ENCODE results near the gene ANAPC7.
"Not testable (repeated sequence)": the region's sequence is repeated elsewhere in the genome, so short reads cannot be mapped to it uniquely, and the experiment has no call there.

ANAPC7 gene

DNA sequence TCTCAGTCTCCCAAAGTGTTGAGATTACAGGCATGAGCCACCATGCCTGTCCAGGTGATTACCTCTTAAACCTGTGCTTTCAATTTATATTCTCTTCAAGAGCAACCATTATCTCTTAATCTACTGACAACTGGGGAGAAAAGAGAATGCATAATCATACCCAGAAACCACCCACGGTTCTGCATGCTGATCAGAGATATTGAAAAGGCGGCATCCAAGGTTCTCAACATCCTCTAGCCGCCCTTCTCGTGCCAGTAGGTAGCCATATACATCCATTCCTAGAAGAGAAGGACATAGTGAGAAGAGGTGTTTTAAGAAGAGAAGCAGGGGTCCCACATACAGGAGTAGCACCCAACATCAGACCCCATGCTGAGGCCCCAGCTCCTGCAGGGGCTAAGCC is 20.8 kb downstream of the ANAPC7 start:
- H3K36me3 ChIP-seq (ENCODE audit: control insufficient read depth in 1 of 2, insufficient read depth in 2 of 2, low read length in 2 of 2), result peaks cover 37 to 64% of the 10 kb centered on the region in 2 experiments
- H3K9me3 ChIP-seq (ENCODE audit: insufficient read depth, low read depth, low read length), result no peaks in the 10 kb centered on the region
- H2BK12ac ChIP-seq (ENCODE audit: low read length), result no peak overlapping the region
- no peaks in the 10 kb centered on the region for H3K79me2 ChIP-seq (ENCODE audit: control insufficient read depth, insufficient read depth, low read length, poor library complexity)
- no peak overlapping the region for H3K9ac ChIP-seq (ENCODE audit: low read length)
- H3K79me1 ChIP-seq (ENCODE audit: low read length), result no peaks in the 10 kb centered on the region
- WGBS (ENCODE audit: extremely low coverage, insufficient coverage, insufficient read length), result no CpG with 5 or more reads among the region's 4 CpGs
- no peak overlapping the region for H3K27ac ChIP-seq (ENCODE audit: low read depth, low read length)
- H3K14ac ChIP-seq (ENCODE audit: low read length), result no peak overlapping the region
- H2AFZ ChIP-seq (ENCODE audit: insufficient read depth, low read length, poor library complexity), result no peak overlapping the region
- H2BK5ac ChIP-seq (ENCODE audit: low read depth, low read length, poor library complexity), result no peak overlapping the region
- no peak overlapping the region for H2AK5ac ChIP-seq (ENCODE audit: low read length)
- H3K18ac ChIP-seq (ENCODE audit: low read length), result no peak overlapping the region
- no peaks in the 10 kb centered on the region for H3K4me1 ChIP-seq (ENCODE audit: control insufficient read depth in 1 of 2, insufficient read depth in 2 of 2, low read length in 2 of 2)
- H3K23ac ChIP-seq (ENCODE audit: low read length), result no peak overlapping the region
- no peaks in the 10 kb centered on the region for H3K27me3 ChIP-seq (ENCODE audit: insufficient read depth, low read length)
- H4K8ac ChIP-seq (ENCODE audit: low read depth, low read length), result no peak overlapping the region
- no peak overlapping the region for H3K4ac ChIP-seq (ENCODE audit: low read depth, low read length)
- H2BK120ac ChIP-seq (ENCODE audit: insufficient read depth, low read length, poor library complexity), result no peak overlapping the region
- DNase-seq, result no peak
- H4K91ac ChIP-seq (ENCODE audit: low read depth, low read length), result no peak overlapping the region
- H4K12ac ChIP-seq (ENCODE audit: low read depth, low read length), result no peak overlapping the region
- H3K4me2 ChIP-seq (ENCODE audit: low read length), result no peak overlapping the region
- H3K4me3 ChIP-seq (ENCODE audit: low read depth, low read length), result no peak overlapping the region

DNA sequence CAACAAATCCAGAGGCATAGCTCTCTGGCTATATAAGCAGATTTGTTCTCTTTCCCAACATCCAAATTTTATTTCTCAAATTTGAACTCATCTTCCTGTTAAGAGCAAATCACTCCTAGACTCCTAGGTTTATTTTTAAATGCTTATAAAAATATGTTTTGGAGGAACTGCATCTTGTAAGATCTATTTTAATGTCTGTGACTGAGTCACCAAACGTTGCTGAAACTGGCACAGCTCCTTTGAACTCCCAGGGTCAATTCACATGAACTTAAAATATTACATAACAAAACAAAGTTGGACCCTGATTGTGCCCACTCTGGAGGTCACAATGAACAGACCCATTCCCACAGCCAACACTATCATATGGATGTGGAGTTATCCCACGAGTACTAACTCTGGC is 23.9 kb downstream of the ANAPC7 start:
- Histone ChIP-seq H3K4ac (ENCODE audit: low read depth, low read length) (no peak overlapping the region), H2BK12ac (ENCODE audit: low read length) (no peak overlapping the region), H3K27me3 (ENCODE audit: insufficient read depth, low read length) (no peaks in the 10 kb centered on the region), H4K12ac (ENCODE audit: low read depth, low read length) (no peak overlapping the region), H3K9ac (ENCODE audit: low read length) (no peak overlapping the region), H4K91ac (ENCODE audit: low read depth, low read length) (no peak overlapping the region), H3K23ac (ENCODE audit: low read length) (no peak overlapping the region), H2AK5ac (ENCODE audit: low read length) (no peak overlapping the region), H3K4me3 (ENCODE audit: low read depth, low read length) (no peak overlapping the region), H3K27ac (ENCODE audit: low read depth, low read length) (no peak overlapping the region), H3K36me3 (ENCODE audit: control insufficient read depth in 1 of 2, insufficient read depth in 2 of 2, low read length in 2 of 2) (peaks cover 35 to 64% of the 10 kb centered on the region in 2 experiments), H2BK120ac (ENCODE audit: insufficient read depth, low read length, poor library complexity) (no peak overlapping the region), H3K4me1 (ENCODE audit: control insufficient read depth in 1 of 2, insufficient read depth in 2 of 2, low read length in 2 of 2) (no peaks in the 10 kb centered on the region), H4K8ac (ENCODE audit: low read depth, low read length) (no peak overlapping the region), H3K79me1 (ENCODE audit: low read length) (no peaks in the 10 kb centered on the region), H2BK5ac (ENCODE audit: low read depth, low read length, poor library complexity) (no peak overlapping the region), H3K4me2 (ENCODE audit: low read length) (no peak overlapping the region), H3K9me3 (ENCODE audit: insufficient read depth, low read depth, low read length) (no peaks in the 10 kb centered on the region), H3K18ac (ENCODE audit: low read length) (no peak overlapping the region), H2AFZ (ENCODE audit: insufficient read depth, low read length, poor library complexity) (no peak overlapping the region), H3K79me2 (ENCODE audit: control insufficient read depth, insufficient read depth, low read length, poor library complexity) (no peaks in the 10 kb centered on the region), H3K14ac (ENCODE audit: low read length) (no peak overlapping the region)
- no peak for DNase-seq
- no CpG with 5 or more reads among the region's 2 CpGs for WGBS (ENCODE audit: extremely low coverage, insufficient coverage, insufficient read length)

DNA sequence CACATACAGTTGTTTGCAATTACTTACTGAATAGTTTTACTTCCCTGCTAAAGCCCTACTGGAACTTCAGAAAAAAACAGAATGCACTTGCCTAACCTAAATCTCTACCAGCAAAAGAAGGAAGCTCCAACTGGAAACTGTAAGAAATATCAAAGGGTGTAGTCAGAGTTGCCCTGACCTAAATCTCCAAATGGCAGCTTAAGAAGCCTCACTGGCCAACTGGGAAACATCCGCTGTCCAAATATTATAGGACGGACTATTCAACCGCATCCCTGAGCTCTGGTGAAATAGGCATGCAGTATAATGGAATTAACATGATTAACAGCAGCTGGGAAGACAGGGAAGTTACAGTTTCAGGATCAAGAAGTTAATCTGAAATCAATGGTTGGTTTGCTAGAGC is 24.3 kb downstream of the ANAPC7 start:
- no peaks in the 10 kb centered on the region for H3K79me1 ChIP-seq (ENCODE audit: low read length)
- H3K18ac ChIP-seq (ENCODE audit: low read length), result no peak overlapping the region

DNA sequence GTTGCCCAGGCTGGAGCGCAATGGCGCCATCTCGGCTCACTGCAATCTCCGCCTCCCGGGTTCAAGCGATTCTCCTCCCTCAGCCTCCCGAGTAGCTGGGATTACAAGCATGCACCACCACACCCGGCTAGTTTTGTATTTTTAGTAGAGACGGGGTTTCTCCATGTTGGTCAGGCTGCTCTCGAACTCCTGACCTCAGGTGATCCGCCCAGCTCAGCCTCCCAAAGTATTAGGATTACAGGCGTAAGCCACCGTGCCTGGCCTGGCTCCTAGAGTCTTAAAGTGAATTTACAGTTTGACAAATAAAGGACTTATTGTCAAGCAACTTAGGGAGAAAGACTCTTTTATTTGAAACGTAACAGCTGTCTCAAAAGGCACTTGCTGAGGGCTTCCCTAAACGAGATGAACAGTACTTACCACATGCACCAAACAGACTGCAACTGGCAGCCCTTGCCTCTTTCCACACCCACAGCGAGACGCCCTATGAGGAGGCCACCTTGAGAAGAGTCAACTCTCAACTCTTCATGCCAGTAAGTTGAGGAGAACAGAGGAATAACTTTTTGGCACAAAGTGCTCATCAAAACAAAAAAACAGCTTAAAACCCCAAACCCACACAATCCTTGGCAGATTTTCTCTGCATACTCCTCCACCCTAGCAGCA is 25.2 kb downstream of the ANAPC7 start:
- not testable (repeated sequence) for H3K4me3 ChIP-seq (ENCODE audit: low read depth, low read length); H2AFZ ChIP-seq (ENCODE audit: insufficient read depth, low read length, poor library complexity); H3K4ac ChIP-seq (ENCODE audit: low read depth, low read length); H4K91ac ChIP-seq (ENCODE audit: low read depth, low read length); H2BK120ac ChIP-seq (ENCODE audit: insufficient read depth, low read length, poor library complexity); H3K4me1 ChIP-seq (ENCODE audit: control insufficient read depth in 1 of 2, insufficient read depth in 2 of 2, low read length in 2 of 2); H3K14ac ChIP-seq (ENCODE audit: low read length); H3K79me1 ChIP-seq (ENCODE audit: low read length); H3K27ac ChIP-seq (ENCODE audit: low read depth, low read length); H3K9ac ChIP-seq (ENCODE audit: low read length); H3K79me2 ChIP-seq (ENCODE audit: control insufficient read depth, insufficient read depth, low read length, poor library complexity); H2BK12ac ChIP-seq (ENCODE audit: low read length); H3K9me3 ChIP-seq (ENCODE audit: insufficient read depth, low read depth, low read length); H3K18ac ChIP-seq (ENCODE audit: low read length); DNase-seq; H3K23ac ChIP-seq (ENCODE audit: low read length); H4K8ac ChIP-seq (ENCODE audit: low read depth, low read length); H4K12ac ChIP-seq (ENCODE audit: low read depth, low read length); H3K4me2 ChIP-seq (ENCODE audit: low read length); H2BK5ac ChIP-seq (ENCODE audit: low read depth, low read length, poor library complexity); H2AK5ac ChIP-seq (ENCODE audit: low read length); H3K27me3 ChIP-seq (ENCODE audit: insufficient read depth, low read length)
- no CpG with 5 or more reads among the region's 17 CpGs for WGBS (ENCODE audit: extremely low coverage, insufficient coverage, insufficient read length)
- H3K36me3 ChIP-seq (ENCODE audit: control insufficient read depth in 1 of 2, insufficient read depth in 2 of 2, low read length in 2 of 2), result peaks cover 38 to 68% of the 10 kb centered on the region in 2 experiments

More for the DNA sequence above, 24.3 kb downstream of the ANAPC7 start:
- Histone ChIP-seq H3K27ac (ENCODE audit: low read depth, low read length) (no peak overlapping the region), H2AFZ (ENCODE audit: insufficient read depth, low read length, poor library complexity) (no peak overlapping the region), H3K36me3 (ENCODE audit: control insufficient read depth in 1 of 2, insufficient read depth in 2 of 2, low read length in 2 of 2) (peaks cover 36 to 63% of the 10 kb centered on the region in 2 experiments), H4K8ac (ENCODE audit: low read depth, low read length) (no peak overlapping the region), H3K14ac (ENCODE audit: low read length) (no peak overlapping the region), H2BK120ac (ENCODE audit: insufficient read depth, low read length, poor library complexity) (no peak overlapping the region), H3K4me2 (ENCODE audit: low read length) (no peak overlapping the region), H2BK12ac (ENCODE audit: low read length) (no peak overlapping the region), H3K4ac (ENCODE audit: low read depth, low read length) (no peak overlapping the region), H3K79me2 (ENCODE audit: control insufficient read depth, insufficient read depth, low read length, poor library complexity) (no peaks in the 10 kb centered on the region), H3K23ac (ENCODE audit: low read length) (no peak overlapping the region), H3K9ac (ENCODE audit: low read length) (no peak overlapping the region), H3K4me3 (ENCODE audit: low read depth, low read length) (no peak overlapping the region), H3K27me3 (ENCODE audit: insufficient read depth, low read length) (no peaks in the 10 kb centered on the region), H2BK5ac (ENCODE audit: low read depth, low read length, poor library complexity) (no peak overlapping the region), H4K91ac (ENCODE audit: low read depth, low read length) (no peak overlapping the region), H2AK5ac (ENCODE audit: low read length) (no peak overlapping the region), H4K12ac (ENCODE audit: low read depth, low read length) (no peak overlapping the region), H3K4me1 (ENCODE audit: control insufficient read depth in 1 of 2, insufficient read depth in 2 of 2, low read length in 2 of 2) (no peaks in the 10 kb centered on the region), H3K9me3 (ENCODE audit: insufficient read depth, low read depth, low read length) (no peaks in the 10 kb centered on the region)
- no peak for DNase-seq
- no CpG with 5 or more reads among the region's 3 CpGs for WGBS (ENCODE audit: extremely low coverage, insufficient coverage, insufficient read length)
